ENCODE measurements around the gene ZNF219. TPM values are rescaled to one million over a fixed set of nuclear protein-coding genes. Genes with fewer than 3 reads are reported as not detected.

Gene ZNF219
- total and polyA plus RNA-seq, 10 donors = 5.5 to 26.7 (median 12.1) TPM

DNA sequence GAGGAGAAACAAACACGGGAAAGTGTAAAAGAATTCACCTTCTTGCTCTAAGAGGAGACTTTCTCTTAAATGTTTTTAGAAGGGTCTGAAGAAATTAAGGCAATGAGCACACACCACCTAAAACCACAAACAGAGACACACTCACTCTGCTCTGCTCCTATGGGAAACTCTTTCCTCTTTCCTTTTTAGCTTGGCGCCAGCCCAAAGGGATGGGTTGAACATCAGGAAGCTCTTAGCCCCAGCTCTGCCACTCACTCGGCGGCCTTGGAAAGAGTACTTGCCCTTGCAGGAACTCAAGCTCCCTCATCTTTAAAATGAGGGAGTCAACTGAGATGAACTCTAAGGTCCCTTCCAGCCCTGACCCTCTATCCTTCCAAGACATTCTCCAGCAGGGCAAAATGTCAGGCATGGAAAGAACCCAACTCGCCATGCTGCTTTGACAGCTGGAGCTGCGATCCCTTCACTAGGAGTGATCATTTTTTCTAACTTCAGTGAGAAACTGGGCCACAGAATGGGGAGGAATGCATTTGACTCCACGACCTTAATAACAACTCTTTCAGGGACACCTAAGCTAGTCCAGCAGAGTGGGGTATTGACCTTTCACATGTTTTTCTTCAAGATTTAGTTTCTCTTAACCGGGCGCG lies 41.8 kb downstream of the ZNF219 start:
- Histone ChIP-seq H3K27me3 (replicated peaks in 1 of 7) (no peaks in the 10 kb centered on the region), H3K27ac (peak overlapping the region in 5 of 8 donors; percentile 45 to 54 (median 50)), H3K9me3 (no peaks in the 10 kb centered on the region), H3K4me3 (no peak overlapping the region), H3K4me1 (peaks cover 0 to 46% (median 22%) of the 10 kb centered on the region in 6 donors), H3K36me3 (no peaks in the 10 kb centered on the region)
- intact Hi-C loops (cut with DNase I; ENCODE audit: low total_unique reads) = no loop called here
- TF ChIP-seq, protein P1, sequence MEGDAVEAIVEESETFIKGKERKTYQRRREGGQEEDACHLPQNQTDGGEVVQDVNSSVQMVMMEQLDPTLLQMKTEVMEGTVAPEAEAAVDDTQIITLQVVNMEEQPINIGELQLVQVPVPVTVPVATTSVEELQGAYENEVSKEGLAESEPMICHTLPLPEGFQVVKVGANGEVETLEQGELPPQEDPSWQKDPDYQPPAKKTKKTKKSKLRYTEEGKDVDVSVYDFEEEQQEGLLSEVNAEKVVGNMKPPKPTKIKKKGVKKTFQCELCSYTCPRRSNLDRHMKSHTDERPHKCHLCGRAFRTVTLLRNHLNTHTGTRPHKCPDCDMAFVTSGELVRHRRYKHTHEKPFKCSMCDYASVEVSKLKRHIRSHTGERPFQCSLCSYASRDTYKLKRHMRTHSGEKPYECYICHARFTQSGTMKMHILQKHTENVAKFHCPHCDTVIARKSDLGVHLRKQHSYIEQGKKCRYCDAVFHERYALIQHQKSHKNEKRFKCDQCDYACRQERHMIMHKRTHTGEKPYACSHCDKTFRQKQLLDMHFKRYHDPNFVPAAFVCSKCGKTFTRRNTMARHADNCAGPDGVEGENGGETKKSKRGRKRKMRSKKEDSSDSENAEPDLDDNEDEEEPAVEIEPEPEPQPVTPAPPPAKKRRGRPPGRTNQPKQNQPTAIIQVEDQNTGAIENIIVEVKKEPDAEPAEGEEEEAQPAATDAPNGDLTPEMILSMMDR (IDR thresholded peaks at IDR 0.05 in 8 of 11, conservative IDR thresholded peaks at IDR 0.05 in 3 of 11) = no peak
- peak in 1 of 3 donors; percentile 33 for TF ChIP-seq POLR2AphosphoS5 (IDR thresholded peaks at IDR 0.05)
- WGBS, 5 donors = 60 to 79% (median 72%) methylated on average over 10 of the region's 10 CpGs
- no peak for DNase-seq

DNA sequence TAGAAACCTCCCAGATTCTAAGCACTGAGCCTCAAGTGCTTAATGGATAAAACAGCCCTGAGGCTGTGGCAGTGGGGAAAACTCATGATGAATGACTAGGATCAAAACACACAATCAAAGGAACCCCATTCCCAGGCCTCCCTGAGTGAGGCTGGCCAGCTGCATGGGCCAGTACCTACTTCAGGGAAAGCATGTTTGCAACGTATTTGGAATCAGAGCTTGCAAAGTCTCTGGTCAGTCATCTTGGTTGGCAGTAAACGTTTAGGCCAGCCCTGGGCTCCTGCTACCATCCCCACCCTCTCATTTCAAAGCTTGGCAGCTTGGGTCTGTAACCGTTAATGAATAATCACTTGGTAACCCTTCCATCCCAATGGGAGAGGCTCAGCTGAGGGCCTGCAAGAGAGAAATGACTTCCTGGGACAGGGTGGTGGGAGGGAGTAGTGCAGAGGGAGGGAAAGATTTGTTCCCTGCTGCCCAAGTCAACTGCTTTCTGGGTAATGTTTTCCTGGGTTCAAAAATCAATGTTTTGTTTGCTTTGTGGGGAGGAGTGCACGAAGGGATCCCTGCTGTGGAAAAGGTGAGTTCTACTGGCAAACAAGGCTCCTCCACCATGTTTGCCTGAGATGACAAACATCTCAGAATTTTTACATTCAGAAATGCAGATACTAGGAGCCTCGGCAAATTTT lies 42.9 kb downstream of the ZNF219 start:
- no peak for DNase-seq
- Histone ChIP-seq H3K9me3 (no peaks in the 10 kb centered on the region), H3K27me3 (replicated peaks in 1 of 7) (no peaks in the 10 kb centered on the region), H3K36me3 (no peaks in the 10 kb centered on the region), H3K4me1 (peaks cover 0 to 46% (median 22%) of the 10 kb centered on the region in 6 donors), H3K27ac (peak overlapping the region in 6 of 8 donors; percentile 7 to 59 (median 50)), H3K4me3 (no peak overlapping the region)
- 62 to 84% (median 76%) methylated on average over 5 of the region's 5 CpGs for WGBS, 5 donors
- intact Hi-C loops (cut with DNase I; ENCODE audit: low total_unique reads) = no loop called here
- TF ChIP-seq POLR2AphosphoS5 (IDR thresholded peaks at IDR 0.05) = no peak
- TF ChIP-seq, protein P1 (IDR thresholded peaks at IDR 0.05 in 8 of 11, conservative IDR thresholded peaks at IDR 0.05 in 3 of 11) = no peak
- TF ChIP-seq POLR2A (IDR thresholded peaks at IDR 0.05) = no peak

DNA sequence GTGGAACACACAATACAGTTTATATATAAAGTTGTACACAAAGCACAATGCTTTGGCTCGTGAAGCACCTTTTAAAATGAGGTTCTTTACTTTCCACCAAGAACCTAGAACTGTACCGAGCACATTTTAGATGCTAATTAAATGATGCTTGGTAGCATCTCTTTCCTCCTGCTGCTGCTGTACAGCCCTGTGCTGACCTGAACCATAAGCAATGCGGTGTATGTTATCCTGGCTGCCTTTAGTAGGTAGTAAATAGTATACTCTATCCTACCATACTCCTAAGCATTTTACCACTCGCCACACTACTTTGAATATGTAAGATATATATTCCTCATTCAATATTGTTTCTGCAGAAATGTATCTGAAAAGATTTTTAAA lies 43.7 kb downstream of the ZNF219 start:
- TF ChIP-seq, protein P1 (IDR thresholded peaks at IDR 0.05 in 8 of 11, conservative IDR thresholded peaks at IDR 0.05 in 3 of 11) = no peak
- TF ChIP-seq POLR2AphosphoS5 (IDR thresholded peaks at IDR 0.05) (no peak), POLR2A (IDR thresholded peaks at IDR 0.05) (no peak)
- no peaks in the 10 kb centered on the region for H3K9me3 ChIP-seq
- 73 to 89% (median 84%) methylated on average over 4 of the region's 4 CpGs for WGBS, 5 donors
- no peak overlapping the region for H3K4me3 ChIP-seq
- H3K27me3 ChIP-seq (replicated peaks in 1 of 7) = peaks cover 0 to 4% (median 0%) of the 10 kb centered on the region in 7 donors
- H3K27ac ChIP-seq = peak overlapping the region in 5 of 8 donors; percentile 33 to 67 (median 50)
- intact Hi-C loops (cut with DNase I; ENCODE audit: low total_unique reads) = no loop called here
- H3K36me3 ChIP-seq = no peaks in the 10 kb centered on the region
- no peak for DNase-seq
- peaks cover 0 to 46% (median 22%) of the 10 kb centered on the region in 6 donors for H3K4me1 ChIP-seq

DNA sequence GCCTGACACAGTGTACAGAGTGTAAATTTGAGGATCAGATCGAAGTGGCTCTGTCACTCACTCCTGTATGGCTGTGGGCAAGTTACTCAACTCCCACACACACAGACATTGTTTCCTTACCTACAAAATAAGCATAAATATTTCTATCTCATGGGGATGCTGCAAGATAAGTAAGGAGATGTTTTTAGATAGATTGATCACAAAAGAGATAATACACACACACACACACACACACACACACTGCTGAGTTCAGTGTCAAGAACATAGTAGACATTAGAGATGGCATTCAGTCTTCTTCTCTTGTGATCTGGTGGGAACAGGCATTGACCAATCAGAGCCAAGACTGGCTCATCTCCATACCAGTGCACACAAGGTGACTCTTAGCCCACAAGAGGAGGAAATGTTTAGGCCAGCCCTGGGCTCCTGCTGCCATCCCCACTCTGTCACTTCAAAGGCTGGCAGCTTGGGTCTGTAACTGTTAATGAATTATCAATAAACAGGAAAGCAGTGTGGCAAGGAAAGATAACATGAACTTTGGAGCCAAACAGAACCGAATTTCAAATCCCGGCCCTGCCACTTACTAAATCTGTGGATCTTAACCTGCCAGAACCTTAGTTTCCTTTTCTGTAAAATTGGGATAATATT lies 44.2 kb downstream of the ZNF219 start:
- 50 to 78% (median 69%) methylated on average over 3 of the region's 3 CpGs for WGBS, 5 donors
- Histone ChIP-seq H3K27ac (peak overlapping the region in 6 of 8 donors; percentile 33 to 67 (median 42)), H3K9me3 (no peaks in the 10 kb centered on the region), H3K27me3 (replicated peaks in 1 of 7) (peaks cover 0 to 6% (median 0%) of the 10 kb centered on the region in 7 donors), H3K36me3 (no peaks in the 10 kb centered on the region), H3K4me1 (peaks cover 0 to 46% (median 22%) of the 10 kb centered on the region in 6 donors), H3K4me3 (no peak overlapping the region)
- TF ChIP-seq POLR2A (IDR thresholded peaks at IDR 0.05) (no peak), POLR2AphosphoS5 (IDR thresholded peaks at IDR 0.05) (no peak)
- TF ChIP-seq, protein P1 (IDR thresholded peaks at IDR 0.05 in 8 of 11, conservative IDR thresholded peaks at IDR 0.05 in 3 of 11) = no peak
- no peak for DNase-seq
- intact Hi-C loops (cut with DNase I; ENCODE audit: low total_unique reads) = no loop called here
